NCI-H2171 treated with DMSO at 0.1 percent for 48 hours (cell line): ENCODE results near the gene ZNF740.
A peak's percentile ranks its signal among the peaks of the same experiment; 100 is the strongest.
"Not testable (repeated sequence)": the region's sequence is repeated elsewhere in the genome, so short reads cannot be mapped to it uniquely, and the experiment has no call there.

Experiments
- DNase-seq: peaks from one replicate; lab custom pipeline; 2025; lab: John Stamatoyannopoulos, UW

The ZNF740 gene

GRCh38 chr12:53173085-53173715, 7.3 kb upstream of the ZNF740 start:
- no peak for DNase-seq

GRCh38 chr12:53174881-53175491, 5.5 kb upstream of the ZNF740 start:
- DNase-seq: no peak

- DNase-seq: no peak
Observed at GRCh38 chr12:53176750-53177149, 3.8 kb upstream of the ZNF740 start.

- not testable (repeated sequence) for DNase-seq
Observed at GRCh38 chr12:53177447-53177846, 3.1 kb upstream of the ZNF740 start.

- DNase-seq: not testable (repeated sequence)
Observed at GRCh38 chr12:53178803-53179202, 1.7 kb upstream of the ZNF740 start.

GRCh38 chr12:53179687-53180219, 769 bp upstream of the ZNF740 start:
- DNase-seq: no peak

- peak; percentile 85 for DNase-seq
Observed at GRCh38 chr12:53180931-53181645, 566 bp downstream of the ZNF740 start.

GRCh38 chr12:53181935-53182334, 1.4 kb downstream of the ZNF740 start:
- DNase-seq: no peak

- no peak for DNase-seq
Observed at GRCh38 chr12:53182903-53183302, 2.4 kb downstream of the ZNF740 start.

- DNase-seq: no peak
Observed at GRCh38 chr12:53184828-53185227, 4.3 kb downstream of the ZNF740 start.

GRCh38 chr12:53185582-53186153, 5.1 kb downstream of the ZNF740 start:
- DNase-seq: no peak

GRCh38 chr12:53186745-53187144, 6.2 kb downstream of the ZNF740 start:
- DNase-seq: no peak

- DNase-seq: no peak
Observed at GRCh38 chr12:53187145-53187899, 6.8 kb downstream of the ZNF740 start.

- DNase-seq: peak; percentile 32
Observed at GRCh38 chr12:53190108-53190729, 9.7 kb downstream of the ZNF740 start.

- no peak for DNase-seq
Observed at GRCh38 chr12:53191096-53191884, 10.8 kb downstream of the ZNF740 start.

- no peak for DNase-seq
Observed at GRCh38 chr12:53191885-53192530, 11.5 kb downstream of the ZNF740 start.

- DNase-seq: no peak
Observed at GRCh38 chr12:53192531-53193021, 12.1 kb downstream of the ZNF740 start.

- DNase-seq: no peak
Observed at GRCh38 chr12:53193040-53193439, 12.5 kb downstream of the ZNF740 start.

GRCh38 chr12:53193985-53194716, 13.6 kb downstream of the ZNF740 start:
- no peak for DNase-seq
